ENCODE results near the gene ECSIT.
"Not testable (repeated sequence)": the region's sequence is repeated elsewhere in the genome, so short reads cannot be mapped to it uniquely, and the experiment has no call there.

Gene ECSIT

GRCh38 chr19:11475861-11476260 is 53.1 kb downstream of the ECSIT start:
- DNase-seq (ENCODE audit: low read depth) = no peak

- not testable (repeated sequence) for DNase-seq (ENCODE audit: low read depth)
Observed at GRCh38 chr19:11475343-11475742, 53.6 kb downstream of the ECSIT start.

GRCh38 chr19:11473725-11474124 is 55.2 kb downstream of the ECSIT start:
- no peak for DNase-seq (ENCODE audit: low read depth)

GRCh38 chr19:11468266-11468845 is 60.6 kb downstream of the ECSIT start:
- DNase-seq (ENCODE audit: low read depth) = not testable (repeated sequence)

- DNase-seq (ENCODE audit: low read depth) = no peak
Observed at GRCh38 chr19:11465600-11465999, 63.3 kb downstream of the ECSIT start.

GRCh38 chr19:11464333-11465265 is 64.3 kb downstream of the ECSIT start:
- DNase-seq (ENCODE audit: low read depth) = no peak

GRCh38 chr19:11463391-11463790 is 65.5 kb downstream of the ECSIT start:
- DNase-seq (ENCODE audit: low read depth) = no peak

- no peak for DNase-seq (ENCODE audit: low read depth)
Observed at GRCh38 chr19:11461453-11461852, 67.5 kb downstream of the ECSIT start.

GRCh38 chr19:11460207-11460606 is 68.7 kb downstream of the ECSIT start:
- DNase-seq (ENCODE audit: low read depth) = no peak

- DNase-seq (ENCODE audit: low read depth) = not testable (repeated sequence)
Observed at GRCh38 chr19:11458912-11459311, 70.0 kb downstream of the ECSIT start.

- DNase-seq (ENCODE audit: low read depth) = no peak
Observed at GRCh38 chr19:11458236-11458900, 70.6 kb downstream of the ECSIT start.

- no peak for DNase-seq (ENCODE audit: low read depth)
Observed at GRCh38 chr19:11457831-11458230, 71.1 kb downstream of the ECSIT start.

- no peak for DNase-seq (ENCODE audit: low read depth)
Observed at GRCh38 chr19:11457115-11457514, 71.8 kb downstream of the ECSIT start.

- no peak for DNase-seq (ENCODE audit: low read depth)
Observed at GRCh38 chr19:11456659-11457058, 72.3 kb downstream of the ECSIT start.
